Islet precursor cell (in vitro differentiated cells): ENCODE measurements around the gene TRMT11.
"Not testable (repeated sequence)": the region's sequence is repeated elsewhere in the genome, so short reads cannot be mapped to it uniquely, and the experiment has no call there.

Experiments
- DNase-seq: peaks from one replicate; pipeline ENCODE4 v3.0.0-alpha.2; 2018

The TRMT11 gene

GRCh38 chr6:126048635-126049034 lies 62.3 kb downstream of the TRMT11 start:
- DNase-seq, result no peak

GRCh38 chr6:126050795-126051194 lies 64.5 kb downstream of the TRMT11 start:
- no peak for DNase-seq

GRCh38 chr6:126051791-126052190 lies 65.5 kb downstream of the TRMT11 start:
- DNase-seq, result no peak

- no peak for DNase-seq
Observed at GRCh38 chr6:126052485-126052884, 66.1 kb downstream of the TRMT11 start.

- DNase-seq, result no peak
Observed at GRCh38 chr6:126054258-126054702, 67.9 kb downstream of the TRMT11 start.

- no peak for DNase-seq
Observed at GRCh38 chr6:126054802-126055201, 68.5 kb downstream of the TRMT11 start.

GRCh38 chr6:126055449-126055848 lies 69.1 kb downstream of the TRMT11 start:
- no peak for DNase-seq

- DNase-seq, result peak; percentile 66
Observed at GRCh38 chr6:126056355-126057004, 70.1 kb downstream of the TRMT11 start.

- DNase-seq, result not testable (repeated sequence)
Observed at GRCh38 chr6:126058085-126058484, 71.7 kb downstream of the TRMT11 start.

- DNase-seq, result no peak
Observed at GRCh38 chr6:126060400-126060799, 74.1 kb downstream of the TRMT11 start.

- peak; percentile 74 for DNase-seq
Observed at GRCh38 chr6:126063512-126064146, 77.3 kb downstream of the TRMT11 start.

- DNase-seq, result no peak
Observed at GRCh38 chr6:126064257-126064747, 78.0 kb downstream of the TRMT11 start.

GRCh38 chr6:126064748-126065401 lies 78.5 kb downstream of the TRMT11 start:
- DNase-seq, result no peak

GRCh38 chr6:126066053-126067048 lies 80.0 kb downstream of the TRMT11 start:
- no peak for DNase-seq

GRCh38 chr6:126067073-126067472 lies 80.7 kb downstream of the TRMT11 start:
- DNase-seq, result no peak

GRCh38 chr6:126069449-126069848 lies 83.1 kb downstream of the TRMT11 start:
- no peak for DNase-seq

GRCh38 chr6:126071000-126071647 lies 84.8 kb downstream of the TRMT11 start:
- DNase-seq, result no peak

GRCh38 chr6:126072172-126072571 lies 85.8 kb downstream of the TRMT11 start:
- DNase-seq, result no peak

GRCh38 chr6:126072834-126073233 lies 86.5 kb downstream of the TRMT11 start:
- no peak for DNase-seq

GRCh38 chr6:126075335-126076071 lies 89.2 kb downstream of the TRMT11 start:
- DNase-seq, result no peak

- no peak for DNase-seq
Observed at GRCh38 chr6:126076992-126077664, 90.8 kb downstream of the TRMT11 start.
